H1 (cell line): ENCODE results near the gene LRRC32. TPM values are rescaled to one million over a fixed set of nuclear protein-coding genes. Genes with fewer than 3 reads are reported as not detected.

Experiments used
- CTCF ChIA-PET: fragments of 300-600 bp; sonication (Branson Sonifier 250); formaldehyde crosslinking; loops from one replicate; lab custom pipeline; 2021; ENCODE audit not compliant: partially characterized antibody; lab: Charles Lee
- POLR2A ChIA-PET: fragments of 300-600 bp; sonication (Branson Sonifier 250); formaldehyde crosslinking; loops from one replicate; lab custom pipeline; 2021; ENCODE audit warnings: inconsistent platforms; ENCODE audit not compliant: partially characterized antibody; lab: Charles Lee
- DNase-seq, 2 experiments: peaks; one replicate each; pipeline versions ENCODE4 v3.0.0 to v3.0.0-alpha.2; 2010 to 2022; ENCODE audit warnings: low spot score in 2 of 2, low read depth in 1 of 2, mixed read lengths in 1 of 2
- FAIRE-seq: peaks from 2 replicates; lab custom pipeline; 2011; peaks lifted over from hg19 to GRCh38; lab: Jason Lieb, UNC
- H2AFZ ChIP-seq: 2 replicates; pipeline ENCODE4 v1.8.1; 2012; ENCODE audit warnings: low read length, inconsistent platforms
- H2AK5ac ChIP-seq: 2 replicates; pipeline ENCODE4 v1.6.1; 2013; ENCODE audit warnings: low read depth, low read length
- H2BK120ac ChIP-seq: replicated peaks from 2 replicates; pipeline ENCODE3; 2013; ENCODE audit warnings: low read depth, low read length, inconsistent platforms
- H2BK12ac ChIP-seq: 2 replicates; pipeline ENCODE4 v1.6.1; 2013; ENCODE audit warnings: low read depth, low read length
- H2BK15ac ChIP-seq: 2 replicates; pipeline ENCODE4 v1.6.1; 2013; ENCODE audit warnings: low read length
- H2BK20ac ChIP-seq: 2 replicates; pipeline ENCODE4 v1.6.1; 2013; ENCODE audit warnings: low read length
- H2BK5ac ChIP-seq: 2 replicates; pipeline ENCODE4 v1.6.1; 2013; ENCODE audit warnings: low read depth, low read length
- H3K14ac ChIP-seq: 2 replicates; pipeline ENCODE4 v1.6.1; 2013; ENCODE audit warnings: inconsistent platforms; ENCODE audit not compliant: insufficient read length
- H3K18ac ChIP-seq: 2 replicates; pipeline ENCODE4 v1.6.1; 2013; ENCODE audit warnings: low read length; ENCODE audit errors: extremely low read depth
- H3K23ac ChIP-seq: 2 replicates; pipeline ENCODE4 v1.6.1; 2013; ENCODE audit warnings: inconsistent platforms; ENCODE audit not compliant: insufficient read length
- H3K23me2 ChIP-seq: 2 replicates; pipeline ENCODE4 v1.6.1; 2013; ENCODE audit warnings: low read depth, low read length
- H3K27ac ChIP-seq: 2 replicates; pipeline ENCODE4 v1.6.1; 2011; ENCODE audit warnings: low read depth, low read length, inconsistent platforms
- H3K27me3 ChIP-seq, 4 experiments: replicated peaks in 1 of 4; 1 replicate in 1 of 4; 2 replicates in 3 of 4; pipeline versions ENCODE4 v1.6.1 to v1.8.1; 2011 to 2013; ENCODE audit warnings: low read length in 3 of 4, mild to moderate bottlenecking in 3 of 4, inconsistent platforms in 2 of 4, mixed read lengths in 2 of 4, moderate library complexity in 1 of 4; ENCODE audit not compliant: control insufficient read depth in 3 of 4, insufficient read depth in 3 of 4; ENCODE audit errors: extremely low read depth in 1 of 4
- H3K36me3 ChIP-seq, 4 experiments: 2 replicates each; pipeline versions ENCODE4 v1.6.1 to v1.8.1; 2011 to 2013; ENCODE audit warnings: mild to moderate bottlenecking in 4 of 4, low read length in 3 of 4, moderate library complexity in 2 of 4, control low read depth in 1 of 4, inconsistent platforms in 1 of 4; ENCODE audit not compliant: insufficient read depth in 4 of 4, control insufficient read depth in 2 of 4
- H3K4ac ChIP-seq: replicated peaks from 2 replicates; pipeline ENCODE3; 2013; ENCODE audit warnings: low read length, low read depth, mixed read lengths, inconsistent platforms; ENCODE audit not compliant: insufficient read length
- H3K4me1 ChIP-seq, 4 experiments: replicated peaks in 1 of 4; 1 replicate in 1 of 4; 2 replicates in 3 of 4; pipeline versions ENCODE4 v1.6.1 to v1.8.1; 2011 to 2013; ENCODE audit warnings: low read length in 3 of 4, inconsistent platforms in 2 of 4, mixed read lengths in 1 of 4; ENCODE audit not compliant: insufficient read depth in 4 of 4, control insufficient read depth in 3 of 4
- H3K4me2 ChIP-seq, 2 experiments: 2 replicates each; pipeline versions ENCODE4 v1.6.1 to v1.8.1; 2011 to 2013; ENCODE audit warnings: low read depth in 2 of 2, low read length in 2 of 2, control low read depth in 1 of 2, inconsistent platforms in 1 of 2, mild to moderate bottlenecking in 1 of 2; ENCODE audit not compliant: insufficient read depth in 1 of 2
- H3K4me3 ChIP-seq, 4 experiments: fragments of 200-600, 300-600 bp in 1 of 4; sonication (generic), shearing (Covaris generic), sonication (Bioruptor Twin) in 1 of 4; 2 replicates each; pipeline versions ENCODE4 v1.5.1 to v1.8.1; 2011 to 2016; ENCODE audit warnings: low read length in 4 of 4, low read depth in 3 of 4, control low read depth in 2 of 4, inconsistent platforms in 2 of 4, mild to moderate bottlenecking in 2 of 4, mixed read lengths in 1 of 4, moderate library complexity in 1 of 4; ENCODE audit not compliant: insufficient read depth in 2 of 4; ENCODE audit errors: extremely low read depth in 1 of 4
- H3K56ac ChIP-seq: replicated peaks from 2 replicates; pipeline ENCODE3; 2013; ENCODE audit warnings: low read depth, mild to moderate bottlenecking, mixed read lengths, low read length, inconsistent platforms; ENCODE audit not compliant: insufficient read length
- H3K79me1 ChIP-seq: 2 replicates; pipeline ENCODE4 v1.6.1; 2013; ENCODE audit warnings: low read depth, low read length, control low read depth
- H3K79me2 ChIP-seq, 2 experiments: 2 replicates each; pipeline versions ENCODE4 v1.6.1 to v1.8.1; 2012 to 2013; ENCODE audit warnings: low read length in 2 of 2, mild to moderate bottlenecking in 2 of 2, inconsistent platforms in 1 of 2; ENCODE audit not compliant: insufficient read depth in 2 of 2, control insufficient read depth in 1 of 2
- H3K9ac ChIP-seq, 4 experiments: replicated peaks in 1 of 4; 1 replicate in 1 of 4; 2 replicates in 3 of 4; pipeline versions ENCODE4 v1.6.1 to v1.8.1; 2011 to 2013; ENCODE audit warnings: low read depth in 3 of 4, low read length in 3 of 4, control low read depth in 2 of 4, mild to moderate bottlenecking in 2 of 4, moderate library complexity in 2 of 4, inconsistent platforms in 1 of 4; ENCODE audit errors: extremely low read depth in 1 of 4
- H3K9me3 ChIP-seq, 2 experiments: 2 replicates each; pipeline versions ENCODE4 v1.6.1 to v1.8.1; 2012 to 2013; ENCODE audit warnings: mild to moderate bottlenecking in 2 of 2, moderate library complexity in 2 of 2, control low read depth in 1 of 2, inconsistent platforms in 1 of 2, low read depth in 1 of 2, low read length in 1 of 2, mixed read lengths in 1 of 2; ENCODE audit not compliant: insufficient read depth in 2 of 2
- H4K20me1 ChIP-seq, 2 experiments: replicated peaks in 1 of 2; 2 replicates each; pipeline versions ENCODE3 to v1.8.1; 2011 to 2013; ENCODE audit warnings: inconsistent platforms in 2 of 2, low read length in 2 of 2, mild to moderate bottlenecking in 1 of 2; ENCODE audit not compliant: insufficient read depth in 2 of 2, control insufficient read depth in 1 of 2
- H4K5ac ChIP-seq: 2 replicates; pipeline ENCODE4 v1.6.1; 2013; ENCODE audit warnings: low read length, low read depth, mixed read lengths, inconsistent platforms; ENCODE audit not compliant: insufficient read length
- H4K8ac ChIP-seq: 2 replicates; pipeline ENCODE4 v1.8.0; 2013; ENCODE audit warnings: mild to moderate bottlenecking, moderate library complexity, low read length, inconsistent platforms; ENCODE audit not compliant: insufficient read depth; ENCODE audit errors: extremely low read depth
- H4K91ac ChIP-seq: replicated peaks from 2 replicates; pipeline ENCODE3; 2013; ENCODE audit warnings: low read length, mixed read lengths, inconsistent platforms; ENCODE audit not compliant: insufficient read length
- CTBP2 ChIP-seq: IDR thresholded peaks from 2 replicates; pipeline ENCODE4 v1.7.0; 2011; ENCODE audit warnings: borderline replicate concordance, mild to moderate bottlenecking, moderate library complexity, mixed read lengths, low read length; ENCODE audit not compliant: insufficient read depth, insufficient read length
- GABPA ChIP-seq: IDR thresholded peaks from 2 replicates; pipeline ENCODE4 v1.6.1; 2011; ENCODE audit warnings: mild to moderate bottlenecking, low read length, moderate library complexity, borderline replicate concordance; ENCODE audit not compliant: insufficient read depth
- KDM1A ChIP-seq: fragments of 200-600, 300-600 bp; sonication (generic); IDR thresholded peaks from 2 replicates; pipeline ENCODE4 v1.7.1; 2016; ENCODE audit warnings: mild to moderate bottlenecking, low read length, borderline replicate concordance
- KDM4A ChIP-seq: IDR thresholded peaks from one replicate; pipeline ENCODE4 v1.7.1; 2012; ENCODE audit warnings: low read depth, mild to moderate bottlenecking, moderate library complexity, low read length, inconsistent platforms; ENCODE audit not compliant: severe bottlenecking
- RBBP5 ChIP-seq: IDR thresholded peaks from 2 replicates; pipeline ENCODE4 v1.7.1; 2012; ENCODE audit warnings: low read depth, mild to moderate bottlenecking, inconsistent platforms, low read length, moderate library complexity, borderline replicate concordance
- RXRA ChIP-seq: IDR thresholded peaks from 2 replicates; pipeline ENCODE4 v1.6.1; 2011; ENCODE audit warnings: low read depth, mild to moderate bottlenecking, low read length, moderate library complexity; ENCODE audit not compliant: insufficient read depth
- WGBS, 2 experiments: shearing (Covaris generic) in 1 of 2; methylation state at CpG; one replicate each; pipeline versions ENCODE4 v1.1.6 to v1.1.7; 2013 to 2015; ENCODE audit warnings: low lambda C conversion rate in 2 of 2, mixed read lengths in 2 of 2, inconsistent platforms in 1 of 2, low coverage in 1 of 2, missing lambda C conversion rate in 1 of 2; ENCODE audit not compliant: insufficient replicate concordance in 2 of 2, insufficient coverage in 1 of 2, insufficient read length in 1 of 2; ENCODE audit errors: extremely low coverage in 1 of 2, missing lambda C conversion rate in 1 of 2; 5-methylcytosine and 5-hydroxymethylcytosine counted together
- polyA plus RNA-seq, 7 experiments: library from polyadenylated mRNA; depleted of rRNA in 3 of 7; stranded (reverse) in 5 of 7; unstranded in 2 of 7; fragments of >200 nt in 5 of 7; fragments of 200-250 nt in 2 of 7; gene quantifications; 1 replicate in 5 of 7; 2 replicates in 1 of 7; 4 replicates in 1 of 7; pipeline versions ENCODE4 v1.2.1 to v1.2.3, GENCODE V29; 2011 to 2013; ENCODE audit warnings: missing spikeins in 2 of 7, mixed read lengths in 2 of 7
- total RNA-seq: library from RNA; stranded (reverse); fragmentation: NEBNext Ultra II Directional; extraction: Animal tissue kit (Norgen Biotek cat#: 25700); gene quantifications from 2 replicates; pipeline ENCODE4 v1.2.1, GENCODE V29; 2021

Gene LRRC32
- total and polyA plus RNA-seq, 2 of the 8 experiments (the other 6 are each of a cell fraction or from before 2014, with no cell fraction given): 0.99 to 1.9 TPM

GRCh38 chr11:76669901-76670484 is 554 bp downstream of the LRRC32 start:
- Histone ChIP-seq H3K36me3 (no peaks in the 10 kb centered on the region), H2AK5ac (no peak overlapping the region), H3K23ac (no peak overlapping the region), H3K23me2 (peaks cover 5% of the 10 kb centered on the region; the same call in 1 of the 2 replicates), H3K27me3 (peaks cover 0 to 26% (median 17%) of the 10 kb centered on the region in 4 experiments; a peak in 5 of 7 replicates), H3K27ac (no peak overlapping the region), H3K79me1 (no peaks in the 10 kb centered on the region), H4K20me1 (peaks cover 0 to 2% of the 10 kb centered on the region in 2 experiments), H3K9me3 (no peaks in the 10 kb centered on the region), H2BK20ac (peak overlapping the region; percentile 13; the same call in 1 of the 2 replicates), H3K56ac (no peak overlapping the region), H3K4me1 (peaks cover 0 to 6% (median 1%) of the 10 kb centered on the region in 4 experiments; a peak in 5 of 7 replicates), H2BK120ac (no peak overlapping the region), H3K4ac (no peak overlapping the region), H3K9ac (no peak overlapping the region), H3K14ac (no peak overlapping the region), H3K4me2 (peak overlapping the region; percentile 55 to 75), H2AFZ (no peak overlapping the region), H2BK5ac (no peak overlapping the region), H3K18ac (no peak overlapping the region), H4K8ac (no peak overlapping the region), H4K91ac (no peak overlapping the region), H3K4me3 (peak overlapping the region; percentile 36 to 68 (median 48)), H4K5ac (no peak overlapping the region), H2BK15ac (no peak overlapping the region), H3K79me2 (no peaks in the 10 kb centered on the region), H2BK12ac (no peak overlapping the region)
- FAIRE-seq (no peak), DNase-seq (no peak)
- POLR2A ChIA-PET: no interaction called here
- CTCF ChIA-PET: interaction anchor here (0.6 to 3.3 kb wide), 13 partner anchors 9 to 1421 kb away, joined by 3 to 18 read pairs (median 3); no protein-coding TSS in a partner anchor
- TF ChIP-seq CTBP2 (no peak), RXRA (no peak), KDM4A (no peak), RBBP5 (0 out of 2 replicates have a peak, but pooled peaks have one; percentile 14), GABPA (no peak), KDM1A (peak; percentile 89; the same call in 1 of the 2 replicates)
- 47% methylated on average over 24 of the region's 24 CpGs; no CpG with 5 or more reads in 1 of the 2 experiments for WGBS, 2 experiments
